Coronary artery (tissue), 2 donors: Measurements from ENCODE around the gene PUM1.

Experiments used
- DNase-seq: peaks from one replicate; pipeline ENCODE4 v3.0.0-alpha.2; 2017; ENCODE audit warnings: low spot score
- H3K27ac ChIP-seq, 2 donors: fragments of 200-600 bp; sonication (generic); one replicate each; pipeline ENCODE4 v1.5.1; 2016 to 2019
- H3K4me3 ChIP-seq: fragments of 200-600 bp; sonication (generic); 2 replicates; pipeline ENCODE4 v1.5.1; 2016; ENCODE audit warnings: mild to moderate bottlenecking, moderate library complexity
- CTCF ChIP-seq: fragments of 200-600 bp; sonication (generic); IDR thresholded peaks from one replicate; pipeline ENCODE4 v1.5.1; 2019; ENCODE audit warnings: antibody characterized with exemption

PUM1 gene

DNA sequence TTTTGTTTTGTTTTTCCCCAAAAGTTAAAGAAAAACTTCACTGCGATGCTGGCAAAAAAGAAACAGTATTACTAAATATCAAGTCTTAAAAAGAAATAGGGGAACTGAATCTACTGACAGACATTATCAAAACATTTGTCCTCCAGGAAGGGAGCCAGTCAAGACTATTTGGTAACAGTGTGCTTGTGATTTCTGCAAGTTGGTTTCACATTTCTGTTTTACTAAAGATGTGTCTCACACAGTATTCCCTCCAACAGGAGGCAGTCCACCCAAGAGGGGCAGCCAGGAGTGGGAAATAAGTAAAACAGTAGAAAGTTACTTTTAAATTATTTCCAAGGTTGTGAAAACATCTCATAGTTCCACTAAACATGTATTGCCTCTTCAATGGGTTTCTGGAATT lies 82.6 kb downstream of the PUM1 start:
- no peak for DNase-seq
- Histone ChIP-seq H3K4me3 (peak overlapping the region; percentile 7), H3K27ac (peak overlapping the region in 1 of 2 donors; percentile 65)
- TF ChIP-seq CTCF, result no peak

GRCh38 chr1:30982431-30982830 lies 83.1 kb downstream of the PUM1 start:
- H3K27ac ChIP-seq, result peak overlapping the region in 1 of 2 donors; percentile 65
- DNase-seq, result no peak
- TF ChIP-seq CTCF, result no peak
- H3K4me3 ChIP-seq, result no peak overlapping the region

DNA sequence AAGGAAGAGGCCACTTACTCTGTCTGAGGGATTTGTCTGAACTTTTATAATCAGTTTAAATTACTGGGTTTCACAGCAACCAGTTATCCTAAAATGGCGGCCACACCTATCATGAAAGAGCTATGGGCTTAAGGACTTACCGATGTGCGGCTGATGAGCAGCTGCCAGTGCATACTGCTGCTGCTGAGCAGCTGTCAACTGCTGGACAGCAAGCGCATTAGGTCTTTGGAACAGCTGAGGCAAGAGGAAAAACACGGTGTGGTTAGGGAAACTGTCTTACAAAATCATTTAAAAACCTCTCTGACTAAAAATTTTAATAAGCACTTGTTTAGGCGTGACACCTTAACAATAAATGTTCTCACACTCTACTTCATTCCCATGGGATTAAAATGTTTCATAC lies 84.3 kb downstream of the PUM1 start:
- TF ChIP-seq CTCF, result no peak
- H3K4me3 ChIP-seq, result no peak overlapping the region
- no peak for DNase-seq
- H3K27ac ChIP-seq, result no peak overlapping the region

- H3K27ac ChIP-seq, result peak overlapping the region in 1 of 2 donors; percentile 15
Observed at GRCh38 chr1:30977511-30977910, 88.0 kb downstream of the PUM1 start.

GRCh38 chr1:30977105-30977504 lies 88.4 kb downstream of the PUM1 start:
- H3K27ac ChIP-seq, result peak overlapping the region in 1 of 2 donors; percentile 15
- no peak for TF ChIP-seq CTCF

More at GRCh38 chr1:30977511-30977910, 88.0 kb downstream of the PUM1 start:
- H3K4me3 ChIP-seq, result no peak overlapping the region
- TF ChIP-seq CTCF, result no peak
- no peak for DNase-seq

DNA sequence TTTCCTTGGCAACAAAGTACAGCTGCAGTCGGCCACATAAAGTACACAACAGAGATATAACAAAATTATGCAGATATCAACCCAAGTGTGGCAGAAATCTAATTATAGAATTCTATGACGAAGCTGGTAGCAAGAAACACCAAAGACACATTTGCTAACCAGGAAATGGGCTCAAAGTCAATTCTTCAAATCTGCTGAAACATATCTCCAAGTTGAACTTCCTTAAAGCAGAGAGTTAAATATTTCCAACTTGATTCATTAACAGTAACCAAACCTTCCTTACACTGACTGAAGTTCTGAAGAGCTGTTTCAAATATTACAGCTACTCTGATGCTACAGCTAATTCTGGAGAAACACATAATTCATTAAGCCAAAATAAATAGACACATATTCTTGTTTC lies 89.4 kb downstream of the PUM1 start:
- Histone ChIP-seq H3K27ac (peak overlapping the region in 1 of 2 donors; percentile 50), H3K4me3 (no peak overlapping the region)
- DNase-seq, result no peak
- no peak for TF ChIP-seq CTCF

More at GRCh38 chr1:30977105-30977504, 88.4 kb downstream of the PUM1 start:
- DNase-seq, result no peak
- H3K4me3 ChIP-seq, result no peak overlapping the region

GRCh38 chr1:30975217-30975616 lies 90.3 kb downstream of the PUM1 start:
- Histone ChIP-seq H3K27ac (no peak overlapping the region), H3K4me3 (no peak overlapping the region)
- DNase-seq, result no peak
- no peak for TF ChIP-seq CTCF
